NCI-H345 (cell line): ENCODE results near the gene NME8.
A peak's percentile ranks its signal among the peaks of the same experiment; 100 is the strongest.
"Not testable (repeated sequence)": the region's sequence is repeated elsewhere in the genome, so short reads cannot be mapped to it uniquely, and the experiment has no call there.

Experiments
- DNase-seq: peaks from one replicate; lab custom pipeline; 2025; lab: John Stamatoyannopoulos, UW

The NME8 gene, protein sequence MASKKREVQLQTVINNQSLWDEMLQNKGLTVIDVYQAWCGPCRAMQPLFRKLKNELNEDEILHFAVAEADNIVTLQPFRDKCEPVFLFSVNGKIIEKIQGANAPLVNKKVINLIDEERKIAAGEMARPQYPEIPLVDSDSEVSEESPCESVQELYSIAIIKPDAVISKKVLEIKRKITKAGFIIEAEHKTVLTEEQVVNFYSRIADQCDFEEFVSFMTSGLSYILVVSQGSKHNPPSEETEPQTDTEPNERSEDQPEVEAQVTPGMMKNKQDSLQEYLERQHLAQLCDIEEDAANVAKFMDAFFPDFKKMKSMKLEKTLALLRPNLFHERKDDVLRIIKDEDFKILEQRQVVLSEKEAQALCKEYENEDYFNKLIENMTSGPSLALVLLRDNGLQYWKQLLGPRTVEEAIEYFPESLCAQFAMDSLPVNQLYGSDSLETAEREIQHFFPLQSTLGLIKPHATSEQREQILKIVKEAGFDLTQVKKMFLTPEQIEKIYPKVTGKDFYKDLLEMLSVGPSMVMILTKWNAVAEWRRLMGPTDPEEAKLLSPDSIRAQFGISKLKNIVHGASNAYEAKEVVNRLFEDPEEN

DNA sequence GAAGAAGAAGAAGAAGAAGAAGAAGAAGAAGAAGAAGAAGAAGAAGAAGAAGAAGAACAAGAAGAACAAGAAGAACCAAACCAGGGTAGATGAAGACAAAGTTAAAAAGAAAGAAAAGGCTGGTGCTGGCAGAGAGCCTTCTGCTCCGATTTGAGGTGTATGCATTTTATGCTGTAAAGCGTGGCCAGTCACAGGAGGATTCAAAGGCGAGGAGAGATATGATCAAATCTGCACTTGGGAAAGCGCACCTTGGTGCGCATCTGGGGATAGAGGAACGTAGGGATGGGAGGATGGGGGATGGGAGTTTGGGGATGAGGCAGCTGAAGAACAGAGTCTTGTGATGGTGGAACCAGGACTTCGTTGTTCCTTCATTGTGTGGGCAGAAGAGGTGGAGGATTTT, at the start of gene NME8:
TSS of gene NME8 (plus strand) at position 301 of the 400 bp plus-strand sequence. CDS start 1,670 bp downstream, outside the sequence.
- no peak for DNase-seq

DNA sequence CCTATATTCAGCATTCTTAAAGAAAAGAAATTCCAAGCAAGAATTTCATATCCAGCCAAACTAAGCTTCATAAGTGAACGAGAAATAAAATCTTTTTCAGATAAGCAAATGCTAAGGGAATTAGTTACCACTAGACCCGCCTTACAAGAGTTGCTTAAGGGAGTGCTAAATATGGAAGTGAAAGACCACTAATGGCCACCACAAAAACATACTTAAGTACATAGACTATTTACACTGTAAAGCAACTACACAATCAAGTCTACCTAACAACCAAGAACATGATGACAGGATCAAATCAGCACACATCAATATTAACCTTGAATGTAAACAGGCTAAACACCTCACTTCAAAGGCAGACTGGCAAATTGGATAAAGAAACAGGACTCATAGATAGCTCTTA, 42.2 kb upstream of the NME8 start:
- DNase-seq, result no peak

DNA sequence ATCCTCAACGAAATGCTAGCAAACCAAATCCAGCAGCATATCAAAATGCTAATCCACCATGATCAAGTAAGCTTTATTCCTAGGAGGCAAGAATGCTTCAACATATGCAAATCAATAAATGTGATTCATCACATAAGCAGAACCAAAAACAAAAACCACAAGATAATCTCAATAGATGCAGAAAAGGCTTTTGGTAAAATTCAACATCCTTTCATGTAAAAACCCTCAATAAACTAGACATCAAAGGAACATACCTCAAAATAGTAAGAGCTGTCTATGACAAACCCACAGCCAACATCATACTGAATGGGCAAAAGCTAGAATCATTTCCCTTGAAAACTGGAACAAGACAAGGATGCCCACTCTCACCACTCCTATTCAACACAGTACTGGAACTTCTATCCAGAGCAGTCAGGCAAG, 36.2 kb upstream of the NME8 start:
- not testable (repeated sequence) for DNase-seq

DNA sequence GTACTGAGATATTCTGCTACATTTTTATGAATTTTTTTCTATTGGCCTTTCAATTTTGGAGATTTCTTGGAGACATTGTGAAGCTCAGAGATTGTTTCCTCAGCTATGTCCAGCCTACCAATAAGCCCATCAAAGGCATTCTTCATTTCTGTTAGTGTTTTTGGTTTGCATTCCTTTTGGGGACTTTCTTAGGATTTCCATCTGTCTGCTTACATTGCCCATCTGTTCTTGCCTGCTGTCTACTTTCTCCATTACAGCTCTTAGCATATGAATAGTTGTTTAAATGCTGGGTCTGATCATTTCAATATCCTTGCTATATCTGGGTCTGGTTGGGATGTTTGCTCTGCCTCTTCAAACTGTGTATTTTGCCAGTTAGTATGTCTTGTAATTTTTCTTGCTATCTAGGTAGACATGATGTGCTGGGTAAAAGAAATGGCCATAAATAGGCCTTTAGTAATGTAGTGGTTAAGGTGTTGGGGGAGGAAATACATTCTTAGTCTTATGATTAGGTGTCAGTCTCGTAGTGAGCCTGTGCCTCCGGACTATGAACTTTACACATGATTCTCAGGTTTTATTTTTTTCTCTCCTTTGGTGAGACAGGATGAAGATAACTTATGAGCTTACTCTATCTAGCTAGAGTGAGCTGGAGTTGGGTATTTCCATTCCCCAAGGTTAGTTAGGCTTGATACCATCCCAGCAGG, 32.6 kb upstream of the NME8 start:
- no peak for DNase-seq

DNA sequence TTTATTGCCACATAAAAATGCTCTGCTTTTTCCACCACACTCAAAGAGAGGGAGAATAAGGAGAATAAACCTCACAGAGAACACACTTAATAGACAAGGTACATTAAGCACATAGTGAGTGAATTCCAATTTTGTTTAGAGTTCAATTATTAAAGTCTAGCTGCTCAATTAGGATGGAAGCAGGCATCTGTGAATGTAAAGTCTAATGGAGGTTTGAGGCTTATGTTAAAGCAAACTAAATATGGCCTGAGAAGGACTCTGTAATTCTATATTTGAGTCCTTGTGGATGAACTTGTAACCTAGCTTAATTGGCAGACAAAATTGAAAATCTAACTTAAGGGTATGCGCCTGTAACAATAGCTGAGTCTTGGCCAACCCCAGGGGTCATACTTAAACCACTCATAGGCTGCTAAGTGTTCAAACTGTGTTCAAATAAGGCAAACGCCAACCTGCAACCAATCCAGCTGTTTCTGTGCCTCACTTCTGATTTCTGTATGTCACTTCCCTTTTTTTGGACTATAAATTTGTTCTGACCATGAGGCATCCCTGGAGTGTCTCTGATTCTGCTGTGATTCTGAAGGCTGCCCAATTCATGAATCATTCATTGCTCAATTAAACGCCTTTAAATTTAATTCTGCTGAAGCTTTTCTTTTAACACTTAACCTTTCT, 31.3 kb upstream of the NME8 start:
- no peak for DNase-seq

DNA sequence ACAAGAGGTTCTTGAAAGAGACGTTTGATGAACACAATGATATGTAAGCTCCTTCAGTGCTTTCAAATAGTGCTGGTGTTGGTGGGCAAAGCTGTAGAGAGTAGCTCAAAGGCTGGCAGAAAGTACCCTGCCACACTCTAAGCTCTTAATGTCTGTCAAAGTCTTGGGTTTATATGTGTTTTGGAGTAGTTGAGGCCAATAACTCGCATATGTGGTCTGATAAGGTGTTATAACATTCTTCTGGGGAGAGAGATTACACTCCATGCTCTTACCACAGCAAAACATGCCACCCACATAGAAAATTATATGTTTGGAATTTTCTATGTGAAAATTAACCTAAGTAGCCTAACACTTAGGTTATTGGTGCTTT, 30.8 kb upstream of the NME8 start:
- no peak for DNase-seq

DNA sequence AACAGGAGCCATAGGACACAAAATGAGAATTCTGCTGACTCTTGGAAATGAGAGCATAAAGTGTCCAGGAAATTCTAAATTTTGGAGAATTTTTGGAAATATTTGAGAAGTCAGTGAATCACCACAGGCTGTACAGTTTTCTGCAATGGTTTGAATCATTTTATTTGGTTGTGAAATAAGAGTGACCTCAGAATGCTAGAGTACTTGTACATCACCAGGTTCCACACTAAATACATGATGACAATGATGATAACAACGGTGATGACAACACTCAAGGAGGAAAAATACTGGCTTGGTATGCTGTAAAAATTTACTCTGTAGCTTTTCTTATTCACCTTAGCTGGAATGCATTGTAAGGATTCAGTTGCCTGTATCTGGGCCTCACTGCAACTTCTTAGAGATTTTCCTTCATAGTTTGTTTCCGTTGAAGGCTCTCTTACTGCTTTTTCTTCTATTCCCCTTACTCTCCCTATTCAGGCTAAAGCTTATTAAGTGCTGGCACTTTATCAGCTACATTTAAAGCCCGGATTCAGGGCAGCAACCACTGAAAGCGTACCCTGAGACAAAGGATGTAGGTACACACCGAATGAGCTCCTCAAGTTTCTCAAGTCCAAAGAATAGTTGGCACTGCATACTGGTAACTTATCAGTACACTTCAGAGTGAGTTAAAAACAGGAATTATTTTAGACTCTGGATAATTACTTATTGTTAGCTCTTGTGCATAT, 30.2 kb upstream of the NME8 start:
- DNase-seq, result no peak

DNA sequence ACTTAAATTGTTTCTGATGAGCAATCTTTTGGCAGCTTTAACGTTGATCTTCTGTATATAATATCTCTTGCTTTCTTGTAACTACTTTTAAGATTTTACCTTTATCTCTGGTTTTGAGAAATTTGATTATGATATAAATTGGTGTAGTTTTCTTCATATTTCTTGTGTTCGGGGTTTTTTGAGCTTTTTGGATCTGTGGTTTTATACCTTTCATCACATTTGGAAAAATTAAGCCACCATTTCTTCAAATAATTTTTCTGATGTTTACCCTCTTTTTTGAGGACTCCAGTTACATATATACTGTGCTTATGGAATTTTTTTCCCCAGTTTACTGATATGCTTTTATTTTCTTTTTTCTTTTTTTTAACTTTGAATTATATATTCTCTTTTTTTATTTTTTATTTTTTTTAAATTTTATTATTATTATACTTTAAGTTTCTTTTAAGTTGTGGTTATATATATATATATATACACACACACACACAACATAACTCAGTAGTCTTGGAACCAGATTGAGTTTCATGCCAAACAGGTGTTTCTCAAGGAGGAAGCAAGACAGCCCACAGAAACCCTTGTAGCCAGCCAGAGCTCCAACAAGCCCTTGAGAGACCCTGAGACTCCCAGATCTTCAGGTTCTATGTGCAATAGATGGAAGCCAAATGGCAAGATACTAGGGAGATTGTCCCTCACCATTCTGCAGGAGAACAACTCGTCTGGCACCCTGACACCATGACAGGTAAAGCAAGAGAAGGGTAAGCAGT, 27.5 kb upstream of the NME8 start:
- DNase-seq, result no peak

DNA sequence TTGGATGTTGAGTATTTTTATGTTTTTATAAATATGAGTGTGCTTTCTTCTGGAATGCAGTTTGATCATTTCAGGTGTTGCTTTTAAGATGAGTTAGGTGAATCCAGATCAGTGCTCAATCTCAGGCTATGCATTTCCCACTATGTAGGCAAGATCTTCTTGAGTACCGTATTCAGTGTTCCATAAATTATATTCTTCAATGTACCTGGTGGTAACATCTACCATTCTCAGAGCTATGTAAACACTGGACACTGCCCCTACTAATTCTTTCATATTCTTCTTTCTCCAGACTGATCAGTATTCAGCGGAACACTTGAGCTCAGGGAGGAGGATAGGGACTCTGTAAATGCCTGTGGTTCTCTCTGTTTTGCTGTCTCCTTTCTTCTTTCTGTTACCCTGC, 25.5 kb upstream of the NME8 start:
- no peak for DNase-seq

DNA sequence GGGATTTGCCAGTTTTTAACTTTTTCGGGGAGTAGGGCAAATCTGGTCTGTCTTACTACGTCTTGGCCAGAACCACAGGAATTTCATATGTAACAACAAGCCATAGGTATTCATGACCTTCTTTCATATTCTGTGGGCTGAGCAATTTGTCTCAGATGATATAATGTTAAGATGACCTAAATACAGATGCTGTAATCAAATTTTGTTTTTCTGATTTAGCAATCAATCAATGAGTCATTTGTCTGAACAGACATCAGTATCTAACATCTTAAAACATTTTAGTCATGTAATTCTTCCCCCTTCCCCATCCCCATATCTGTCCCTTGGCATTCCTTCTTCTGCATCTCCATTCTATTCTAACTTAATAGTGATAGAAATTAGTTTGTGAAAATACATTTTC, 24.8 kb upstream of the NME8 start:
- DNase-seq, result no peak

DNA sequence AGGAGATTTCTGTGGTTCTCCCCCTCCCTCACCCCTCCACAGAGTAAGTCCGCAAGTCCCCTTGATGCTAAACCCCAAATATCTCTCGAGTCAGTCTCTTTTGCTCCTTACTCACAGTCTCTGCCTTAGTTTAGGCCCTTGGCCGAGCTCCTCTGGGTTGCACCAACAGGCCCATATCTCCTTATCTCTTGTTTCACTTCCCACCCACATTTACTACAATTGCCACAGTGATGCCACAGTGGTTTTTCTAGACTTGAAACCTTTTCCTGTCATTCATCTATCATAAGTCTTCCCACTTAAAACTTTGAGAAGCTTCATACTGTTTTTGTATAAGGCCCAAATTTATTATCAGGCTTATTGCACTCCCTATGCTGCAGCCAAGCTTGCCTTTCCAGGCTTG, 23.4 kb upstream of the NME8 start:
- no peak for DNase-seq

DNA sequence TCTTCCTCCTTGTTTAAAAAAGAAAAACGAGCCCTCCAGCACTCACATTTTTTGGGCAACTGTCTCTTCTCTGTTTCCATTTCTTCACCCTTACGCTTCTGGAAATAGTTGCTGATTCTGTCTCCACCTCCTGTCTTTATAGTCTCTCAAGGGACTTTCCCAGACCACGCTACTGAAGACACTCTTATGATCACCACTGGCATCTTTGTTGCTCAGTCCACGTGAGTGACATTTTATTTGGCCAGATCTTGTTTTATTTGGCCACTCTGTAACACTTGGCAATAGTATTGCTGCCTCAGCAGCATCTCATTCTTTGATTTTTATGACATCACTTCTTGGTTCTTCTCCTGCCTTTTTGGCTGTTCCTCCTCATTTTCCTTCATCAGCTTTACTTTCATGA, 21.6 kb upstream of the NME8 start:
- DNase-seq, result no peak

DNA sequence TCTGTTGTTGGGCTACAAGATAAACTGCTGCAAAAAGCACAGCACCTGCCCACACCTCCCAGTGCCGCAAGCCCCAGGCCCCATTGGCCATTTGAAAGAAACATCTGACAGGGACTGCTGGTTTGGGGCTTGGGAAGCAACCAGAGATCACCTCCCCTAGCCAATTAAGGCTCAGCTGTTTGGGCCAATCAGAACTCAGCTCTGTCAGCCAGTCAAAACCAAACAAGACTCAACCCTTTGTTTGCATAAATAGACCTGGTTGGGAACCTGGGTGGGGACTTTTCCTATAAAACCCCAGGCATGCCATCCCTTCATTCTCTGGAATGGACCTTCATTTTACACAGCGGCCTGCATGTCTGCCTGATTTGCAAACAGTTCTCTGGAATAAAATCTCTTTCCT, 17.2 kb upstream of the NME8 start:
- DNase-seq, result no peak

DNA sequence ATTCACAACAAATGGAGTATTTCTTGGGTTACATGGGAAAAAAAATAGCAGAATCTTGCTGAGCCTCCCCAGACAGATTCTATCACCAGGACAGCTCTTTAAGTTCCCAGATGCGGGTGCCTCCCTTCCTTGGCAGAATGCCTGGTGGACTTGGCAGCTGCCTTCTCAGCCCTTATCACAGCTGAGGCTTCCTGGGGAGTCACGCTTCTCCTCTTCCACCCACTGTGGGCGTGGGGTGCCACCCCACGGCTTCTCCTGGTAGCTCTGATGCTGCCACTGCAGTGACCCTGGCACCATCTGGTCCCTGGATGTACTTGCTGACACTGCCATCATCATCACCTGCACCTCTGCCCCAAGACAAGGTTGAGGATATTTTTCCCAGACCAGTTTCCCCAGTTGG, 16.2 kb upstream of the NME8 start:
- DNase-seq, result peak; percentile 89

DNA sequence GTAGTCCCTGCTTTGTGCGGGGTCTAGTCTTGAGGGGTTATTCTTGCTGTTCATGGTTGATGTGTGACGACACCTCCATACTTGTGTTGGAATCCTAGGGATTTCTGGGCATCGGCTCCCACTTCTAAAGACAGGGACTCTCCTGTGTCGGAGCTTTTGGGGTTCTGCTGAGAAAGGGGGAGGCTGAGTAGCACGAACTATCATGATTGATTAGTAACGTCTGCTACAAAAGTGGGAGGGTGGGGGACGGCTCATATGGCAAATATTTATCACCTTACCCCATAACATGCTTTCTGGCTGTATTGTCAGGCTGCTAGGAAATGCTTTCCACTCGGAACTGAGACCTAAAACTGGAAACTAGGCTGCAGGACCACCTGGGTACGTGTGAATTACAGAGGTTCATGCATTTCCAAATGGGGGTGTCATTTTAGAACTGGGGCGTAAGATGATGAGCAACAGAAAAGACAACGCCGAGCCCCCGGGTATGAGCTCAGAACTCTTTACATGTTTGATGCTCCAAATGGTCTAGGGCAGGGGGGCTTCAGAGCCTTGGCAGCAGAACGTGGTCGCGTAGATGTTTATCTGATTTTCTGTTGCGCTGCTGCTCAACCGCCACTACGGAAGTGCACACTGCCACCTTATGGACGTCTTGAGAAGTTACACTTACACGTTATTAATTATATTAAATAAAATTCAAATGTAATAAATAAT, 15.1 kb upstream of the NME8 start:
- peak; percentile 59 for DNase-seq

DNA sequence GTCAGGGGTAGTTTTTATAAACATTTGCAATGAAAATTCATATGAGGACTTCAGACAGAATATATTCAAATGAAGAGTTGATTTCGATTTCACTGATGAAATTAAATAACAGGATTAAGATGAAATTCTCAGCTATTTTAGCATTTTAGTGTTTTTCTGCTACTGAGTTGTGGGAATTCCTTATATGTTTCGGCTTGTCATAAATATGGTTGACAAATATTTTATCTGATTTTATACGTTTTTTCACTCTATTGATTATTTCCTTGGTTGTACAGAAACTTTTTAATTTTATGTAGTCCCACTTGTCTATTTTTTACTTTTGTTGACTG, 14.6 kb upstream of the NME8 start:
- no peak for DNase-seq

DNA sequence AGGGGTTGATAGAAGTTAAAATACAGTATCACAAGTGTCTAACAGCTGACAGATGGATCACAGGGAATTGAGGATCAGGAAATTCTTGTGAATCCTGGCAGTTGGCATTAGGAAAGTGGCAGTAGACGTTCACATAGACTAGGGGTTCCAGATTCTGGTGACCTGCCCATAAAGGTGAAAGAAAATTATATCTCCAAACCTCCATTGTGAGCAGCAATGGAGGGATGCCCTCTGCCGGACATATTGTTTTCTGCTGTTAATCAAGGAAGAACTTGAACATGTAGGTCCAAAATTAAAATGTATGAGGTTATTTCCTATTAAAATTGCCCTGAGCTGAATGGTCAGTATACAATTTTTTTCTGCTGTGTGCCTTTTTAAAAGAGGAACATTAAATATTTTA, 5.1 kb downstream of the NME8 start:
- no peak for DNase-seq

DNA sequence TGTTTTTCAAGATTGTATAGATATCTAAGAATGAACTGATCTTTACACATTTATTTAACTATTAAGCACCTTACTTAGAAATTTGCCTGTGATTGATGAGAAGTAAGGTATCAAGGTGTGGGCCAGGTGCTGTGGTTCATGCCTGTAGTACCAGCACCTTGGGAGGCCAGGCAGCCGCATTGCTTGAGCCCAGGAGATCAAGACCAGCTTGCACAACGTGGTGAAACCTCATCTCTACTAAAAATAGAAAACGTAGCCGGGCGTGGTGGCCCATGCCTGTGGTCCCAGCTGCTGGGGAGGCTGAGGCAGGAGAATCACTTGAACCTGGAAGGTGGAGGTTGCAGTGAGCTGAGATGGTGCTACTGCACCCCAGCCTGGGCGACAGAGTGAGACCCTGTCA, 33.7 kb downstream of the NME8 start:
- no peak for DNase-seq

DNA sequence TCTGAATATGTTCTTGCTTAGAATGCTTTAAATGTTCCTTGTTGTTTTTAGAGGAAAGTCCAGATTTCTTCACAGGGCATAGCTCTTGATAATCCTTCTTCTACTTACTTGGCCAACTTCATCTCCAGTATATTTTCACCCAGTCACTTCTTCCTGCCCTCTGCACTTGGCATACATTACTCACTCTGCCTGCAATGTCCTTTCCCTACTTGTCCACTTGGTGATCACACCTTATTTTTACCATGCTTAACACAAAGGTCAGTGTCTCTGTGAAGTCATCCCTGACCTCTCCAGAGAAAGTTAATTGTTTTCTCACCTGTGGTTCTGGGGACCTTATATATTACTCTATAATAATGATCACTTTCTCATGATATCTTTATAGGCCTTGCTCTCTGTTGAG, 45.0 kb downstream of the NME8 start:
- no peak for DNase-seq

DNA sequence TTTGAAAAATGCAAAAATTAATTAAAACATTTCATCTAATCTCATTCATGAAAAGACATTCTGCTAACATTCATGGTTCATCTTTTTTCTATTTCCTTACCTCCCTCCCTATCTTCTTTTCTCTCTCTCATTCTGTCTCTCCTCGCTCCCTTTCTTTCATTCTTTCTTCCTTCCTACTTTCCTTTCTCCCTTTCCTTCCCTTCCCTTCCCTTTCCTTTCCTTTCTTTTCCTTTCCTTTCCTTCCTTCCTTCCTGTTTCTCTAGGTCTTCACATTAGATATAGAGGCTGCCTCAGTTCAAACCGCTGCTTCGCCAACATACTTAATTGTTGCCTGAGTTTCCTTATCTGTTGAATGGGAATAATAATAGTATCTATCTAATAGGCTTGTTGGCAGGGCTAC, 46.3 kb downstream of the NME8 start:
- DNase-seq, result no peak

DNA sequence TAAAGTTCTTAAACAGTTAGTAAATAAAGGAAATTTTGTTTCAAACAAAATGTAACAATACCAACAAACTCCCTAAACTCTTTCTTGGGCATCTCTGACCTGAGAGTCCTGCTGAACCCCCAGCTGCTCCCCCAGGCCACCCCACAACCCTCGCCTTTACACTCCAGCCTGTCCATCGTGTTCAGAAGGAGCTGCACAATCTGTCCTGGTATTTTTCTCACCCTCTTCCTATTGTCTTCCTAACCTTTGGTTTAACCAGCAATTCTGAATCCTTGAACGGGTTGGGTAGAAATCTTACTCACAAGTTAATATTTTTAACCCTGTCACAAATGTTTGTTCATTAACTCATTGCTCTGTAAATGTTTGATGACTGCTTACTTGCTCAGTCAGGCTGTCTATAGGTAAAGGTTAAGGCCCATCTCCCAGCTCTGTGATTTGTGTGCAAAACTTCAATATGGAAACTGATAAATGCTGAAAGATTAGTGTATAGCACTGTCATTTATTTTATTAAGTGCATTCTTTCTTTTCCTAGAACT, 51.4 kb downstream of the NME8 start:
- no peak for DNase-seq
